Frontal cortex (tissue), 4 donors: ENCODE results near the gene EEFSEC. TPM values are rescaled to one million over a fixed set of nuclear protein-coding genes. Genes with fewer than 3 reads are reported as not detected.

Source experiments
- DNase-seq, 2 donors: peaks; one replicate each; pipeline ENCODE4 v3.0.0; 2012; ENCODE audit warnings: low spot score in 2 of 2
- FAIRE-seq: peaks from 2 replicates; lab custom pipeline; 2012; peaks lifted over from hg19 to GRCh38; lab: Jason Lieb, UNC
- total RNA-seq: library from RNA; depleted of rRNA; stranded (reverse); fragments of >200 nt; gene quantifications from one replicate; pipeline ENCODE4 v1.2.3, GENCODE V29; 2014
- donor health status: control.
- donor health status: control.
- donor health status: control.

The EEFSEC gene
- total RNA-seq, 1 donor from 2014 or later = 7.7 TPM

- FAIRE-seq (no peak), DNase-seq (no peak)
These were observed 186.3 kb downstream of the EEFSEC start for GRCh38 chr3:128339491-128340012.

DNA sequence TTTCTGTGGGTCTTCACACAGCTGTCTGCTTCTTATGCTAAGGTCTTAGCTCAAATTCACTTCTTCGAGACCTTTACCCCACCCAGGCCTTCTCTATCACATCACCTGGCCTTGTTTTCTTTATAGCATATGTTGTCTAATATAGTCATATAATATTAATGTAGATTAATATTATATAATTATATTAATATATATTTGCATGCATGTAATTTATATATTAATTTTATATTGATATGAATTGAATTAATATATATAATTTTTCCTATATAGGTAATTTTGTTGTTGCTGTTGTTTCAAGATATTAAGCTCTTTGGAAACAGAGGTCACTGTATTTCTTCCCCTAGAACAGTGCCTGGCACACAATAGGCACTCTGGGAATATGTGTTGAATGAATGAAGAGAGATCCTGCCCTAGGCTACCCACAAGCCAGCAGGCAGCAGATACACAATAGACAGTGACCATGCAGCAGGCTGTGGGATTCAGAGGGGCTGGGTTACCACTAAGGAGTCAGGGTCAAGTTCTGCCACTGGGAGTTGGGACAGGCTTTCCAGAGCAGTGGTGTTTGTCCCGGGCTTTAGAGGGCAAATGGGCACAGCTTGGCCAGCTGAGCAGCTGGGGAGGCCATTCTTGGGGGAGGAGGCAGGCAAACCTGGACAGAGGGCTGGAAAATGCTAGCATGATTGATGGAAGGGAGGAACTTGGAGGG is 187.1 kb downstream of the EEFSEC start:
- FAIRE-seq (no peak), DNase-seq (no peak)

GRCh38 chr3:128340904-128341555 is 187.7 kb downstream of the EEFSEC start:
- FAIRE-seq = no peak
- DNase-seq = no peak

GRCh38 chr3:128341659-128342395 is 188.5 kb downstream of the EEFSEC start:
- no peak for FAIRE-seq
- DNase-seq = no peak

GRCh38 chr3:128342701-128343180 is 189.5 kb downstream of the EEFSEC start:
- DNase-seq (no peak), FAIRE-seq (no peak)

- FAIRE-seq (no peak), DNase-seq (no peak)
These were observed 190.2 kb downstream of the EEFSEC start for GRCh38 chr3:128343287-128344051.

- no peak for FAIRE-seq
- DNase-seq = no peak
These were observed 190.9 kb downstream of the EEFSEC start for GRCh38 chr3:128344052-128344735.

- no peak for FAIRE-seq
- DNase-seq = no peak
These were observed 191.9 kb downstream of the EEFSEC start for GRCh38 chr3:128345196-128345595.

- DNase-seq = no peak
- FAIRE-seq = no peak
These were observed 193.3 kb downstream of the EEFSEC start for GRCh38 chr3:128346562-128346961.

- no peak for FAIRE-seq
- DNase-seq = no peak
These were observed 194.0 kb downstream of the EEFSEC start for GRCh38 chr3:128347282-128347681.

DNA sequence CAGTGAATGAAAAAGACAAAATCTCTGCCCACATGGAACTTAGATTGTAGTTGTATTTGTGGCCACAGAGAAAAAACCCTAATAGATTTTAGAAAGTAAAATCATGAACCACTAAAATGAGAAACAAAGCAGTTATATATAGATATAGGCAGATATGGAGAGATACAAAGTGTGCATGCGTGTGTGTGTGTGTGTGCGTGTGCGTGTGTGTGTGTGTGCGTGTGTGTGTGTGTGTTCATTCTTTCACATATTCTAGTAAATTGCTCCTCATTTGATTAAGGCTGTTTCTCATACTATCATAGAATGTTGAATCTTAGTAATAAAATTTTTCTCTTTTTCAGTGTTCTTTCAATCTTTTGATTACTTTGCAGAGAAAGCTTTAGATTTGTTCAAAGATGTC is 194.8 kb downstream of the EEFSEC start:
- DNase-seq (no peak), FAIRE-seq (no peak)

GRCh38 chr3:128348805-128349531 is 195.7 kb downstream of the EEFSEC start:
- DNase-seq = no peak
- FAIRE-seq = no peak

GRCh38 chr3:128349963-128350599 is 196.8 kb downstream of the EEFSEC start:
- FAIRE-seq (no peak), DNase-seq (no peak)

DNA sequence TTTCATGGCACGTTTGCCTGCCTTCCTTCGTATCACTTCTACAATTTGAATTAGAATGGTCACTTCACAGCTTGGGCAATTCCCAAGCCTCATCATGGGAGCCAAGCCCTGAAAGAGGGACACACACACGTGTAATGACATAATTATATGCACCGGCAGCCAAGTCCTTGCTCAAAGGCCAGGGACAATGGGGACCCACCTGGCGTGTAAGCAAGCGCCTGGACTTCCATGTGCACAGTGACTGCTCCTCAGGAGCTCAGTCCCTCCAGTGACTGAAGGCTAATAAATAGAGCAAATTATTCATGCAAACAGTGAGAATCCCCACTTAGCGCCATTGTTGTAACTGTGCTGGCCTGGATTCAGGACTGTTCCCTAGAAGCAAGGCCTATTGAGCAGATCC is 198.3 kb downstream of the EEFSEC start:
- DNase-seq = no peak
- no peak for FAIRE-seq

GRCh38 chr3:128352326-128352725 is 199.0 kb downstream of the EEFSEC start:
- DNase-seq = no peak
- FAIRE-seq = no peak

- FAIRE-seq (no peak), DNase-seq (no peak)
These were observed 200.2 kb downstream of the EEFSEC start for GRCh38 chr3:128353361-128353965.

DNA sequence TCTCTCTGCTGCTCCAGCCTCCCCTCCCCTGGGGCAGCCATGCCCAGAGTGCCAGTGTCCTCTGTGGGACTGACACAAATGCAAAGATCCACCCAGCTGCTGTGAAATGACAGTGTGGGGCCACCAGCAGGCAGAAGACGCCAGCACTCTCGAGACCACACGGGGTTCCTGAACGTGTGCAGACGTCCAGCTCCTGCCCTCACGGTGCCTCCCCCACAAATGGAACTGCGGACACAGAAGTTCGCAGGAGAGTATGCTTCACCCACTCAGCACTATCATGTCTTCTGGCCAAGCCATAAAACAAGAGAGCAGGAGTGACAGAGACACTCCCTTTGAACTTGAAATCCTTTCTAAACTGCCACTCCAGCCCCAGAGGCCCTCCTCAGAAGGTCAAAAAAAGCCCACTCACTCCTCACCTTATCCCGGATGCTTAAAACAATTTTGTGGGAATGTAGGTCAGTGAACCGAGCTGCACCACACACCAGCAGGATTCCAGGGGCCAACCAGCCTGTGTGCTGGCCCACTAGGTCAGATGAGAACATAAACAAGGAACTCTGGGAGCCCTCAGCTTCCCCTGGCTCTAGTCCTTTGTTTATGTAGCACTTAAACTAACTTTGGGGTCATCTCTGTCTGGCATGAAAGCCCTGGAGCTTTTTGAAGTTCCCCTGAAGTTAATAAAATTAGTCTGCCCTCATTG is 200.9 kb downstream of the EEFSEC start:
- DNase-seq = no peak
- no peak for FAIRE-seq
